PFSK-1 (cell line): ENCODE measurements around the gene TMEM167B.

Source experiments
- SIN3A ChIP-seq: IDR thresholded peaks from 2 replicates; pipeline ENCODE4 v1.6.1; 2012; ENCODE audit warnings: mild to moderate bottlenecking, low read length, moderate library complexity, borderline replicate concordance; ENCODE audit not compliant: insufficient read depth
- TAF1 ChIP-seq: IDR thresholded peaks from 2 replicates; pipeline ENCODE4 v1.6.1; 2012; ENCODE audit warnings: low read length, control low read depth, borderline replicate concordance; ENCODE audit not compliant: insufficient read depth

DNA sequence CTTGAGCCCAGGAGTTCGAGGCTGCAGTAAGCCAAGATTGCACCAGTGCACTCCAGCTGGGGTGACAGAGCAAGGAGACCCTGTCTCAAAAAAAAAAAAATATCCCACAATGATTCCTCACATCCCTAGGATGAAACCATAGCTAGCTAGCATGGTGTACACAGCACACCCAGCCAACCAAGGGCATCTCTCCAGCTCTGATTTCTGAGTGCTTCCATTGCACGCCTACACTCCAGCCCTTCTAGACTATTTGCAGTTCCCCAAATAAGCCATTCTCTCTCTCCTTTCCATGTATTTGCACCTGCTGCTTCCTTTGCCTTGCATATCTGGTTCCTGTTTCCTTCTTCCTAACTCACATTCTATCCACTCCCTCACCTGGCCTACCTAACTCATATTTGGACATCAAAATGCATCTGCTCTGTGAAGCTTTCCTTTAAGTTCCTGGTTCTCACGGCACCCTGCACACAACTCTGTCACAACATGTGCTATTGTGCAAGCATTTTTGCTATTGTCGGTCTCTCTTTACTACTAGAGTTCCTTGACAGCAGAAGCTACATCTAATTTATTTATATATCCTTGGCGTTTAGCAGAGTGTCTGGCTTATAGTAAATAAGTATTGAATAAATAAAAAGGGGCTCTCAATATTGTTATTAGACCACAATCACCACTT, 21.0 kb downstream of the TMEM167B start:
- TF ChIP-seq TAF1, result no peak
- no peak for TF ChIP-seq SIN3A
